ENCODE results near the gene BABAM2.

GRCh38 chr2:28025123-28025522 lies 134.6 kb downstream of the BABAM2 start:
- no peak for TF ChIP-seq MEIS1 (CRISPR knock-in tag; IDR thresholded peaks at IDR 0.05; ENCODE audit: borderline replicate concordance)
- no peak for TF ChIP-seq TCF7L2 (IDR thresholded peaks at IDR 0.05; ENCODE audit: borderline replicate concordance, low read depth, low read length)
- no peak for TF ChIP-seq YY1 (tag by site-specific recombination; IDR thresholded peaks at IDR 0.05)
